Activated T-helper 1 cell treated with anti-CD3 and anti-CD28 coated beads, Interleukin-12 subunit alpha, Interleukin-12 subunit beta, Interleukin-2, Interleukin-4 antibody, amounts not matched to agents 30 ng/mL and 10 ng/mL and 1 ng/mL, durations not matched to agents 14 hours and 24 hours and 36 hours (primary cell): ENCODE measurements around the gene CD6. TPM values are rescaled to one million over a fixed set of nuclear protein-coding genes. Genes with fewer than 3 reads are reported as not detected.

Experiments used
- DNase-seq: peaks from one replicate; pipeline ENCODE4 v3.0.0; 2021; ENCODE audit warnings: low spot score
- H3K27ac Mint-ChIP-seq: one replicate; pipeline ENCODE4 v1.8.0; 2021; ENCODE audit warnings: mild to moderate bottlenecking, mixed read lengths
- H3K27me3 Mint-ChIP-seq: one replicate; pipeline ENCODE4 v1.8.0; 2022; ENCODE audit warnings: mild to moderate bottlenecking, moderate library complexity, mixed read lengths; ENCODE audit not compliant: insufficient read depth
- H3K36me3 Mint-ChIP-seq: one replicate; pipeline ENCODE4 v1.8.0; 2021; ENCODE audit warnings: low read depth, mixed read lengths
- H3K4me1 Mint-ChIP-seq: one replicate; pipeline ENCODE4 v1.8.0; 2021; ENCODE audit warnings: low read depth, mixed read lengths
- H3K4me3 Mint-ChIP-seq: one replicate; pipeline ENCODE4 v1.8.0; 2021; ENCODE audit warnings: mild to moderate bottlenecking, moderate library complexity, mixed read lengths
- H3K9me3 Mint-ChIP-seq: one replicate; pipeline ENCODE4 v1.8.0; 2021; ENCODE audit warnings: mixed read lengths
- intact Hi-C: fragments of 100-400 bp; cut with micrococcal nuclease; formaldehyde crosslinking; loops from one replicate; pipeline ENCODE4 v1.15.1; 2024
- total RNA-seq: library from RNA; stranded (reverse); gene quantifications from 2 replicates; pipeline ENCODE4 v1.2.3, GENCODE V29; 2022

CD6 gene
- total RNA-seq, 1 donor from 2014 or later: 411 TPM

DNA sequence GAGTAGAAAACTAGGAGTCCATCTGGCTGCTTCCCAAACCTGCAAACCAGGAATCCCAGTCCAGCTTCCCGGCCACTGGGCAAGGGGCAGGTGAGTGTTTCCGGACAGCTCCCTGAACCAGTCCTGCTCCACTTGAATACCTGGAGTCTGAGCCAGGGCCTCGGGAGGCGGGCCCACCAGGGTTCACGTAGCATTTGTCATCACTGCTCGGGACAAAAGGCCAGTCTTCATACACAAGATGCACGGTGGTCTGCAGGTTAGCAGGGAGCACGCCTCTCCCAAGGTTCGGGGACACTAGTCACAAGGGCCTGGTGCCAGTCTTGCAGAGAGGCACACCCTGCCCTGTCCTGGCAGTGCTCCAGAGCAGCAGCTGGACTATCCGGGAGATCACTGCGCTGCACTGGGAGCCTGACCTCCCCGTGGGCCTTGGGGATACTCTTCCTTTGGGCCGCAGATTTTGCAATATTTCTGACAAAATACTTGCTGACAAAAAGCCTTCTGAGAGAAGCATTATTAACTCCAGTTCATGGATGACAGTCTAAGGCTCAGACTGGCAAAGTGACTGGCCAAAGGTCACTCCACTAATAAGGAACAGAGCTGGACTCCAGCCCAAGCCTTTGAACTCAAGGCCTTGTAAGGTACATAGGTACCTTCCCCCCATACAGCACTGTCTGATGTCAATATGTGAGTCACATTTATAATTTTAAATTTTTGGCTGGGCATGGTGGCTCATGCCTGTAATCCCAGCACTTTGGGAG, 25.1 kb downstream of the CD6 start:
- H3K27me3 Mint-ChIP-seq: no peaks in the 10 kb centered on the region
- DNase-seq: no peak
- H3K4me3 Mint-ChIP-seq: no peak overlapping the region
- intact Hi-C loops: no loop called here
- no peak overlapping the region for H3K27ac Mint-ChIP-seq
- peaks cover 64% of the 10 kb centered on the region for H3K4me1 Mint-ChIP-seq
- peaks cover 50% of the 10 kb centered on the region for H3K36me3 Mint-ChIP-seq
- H3K9me3 Mint-ChIP-seq: no peaks in the 10 kb centered on the region

DNA sequence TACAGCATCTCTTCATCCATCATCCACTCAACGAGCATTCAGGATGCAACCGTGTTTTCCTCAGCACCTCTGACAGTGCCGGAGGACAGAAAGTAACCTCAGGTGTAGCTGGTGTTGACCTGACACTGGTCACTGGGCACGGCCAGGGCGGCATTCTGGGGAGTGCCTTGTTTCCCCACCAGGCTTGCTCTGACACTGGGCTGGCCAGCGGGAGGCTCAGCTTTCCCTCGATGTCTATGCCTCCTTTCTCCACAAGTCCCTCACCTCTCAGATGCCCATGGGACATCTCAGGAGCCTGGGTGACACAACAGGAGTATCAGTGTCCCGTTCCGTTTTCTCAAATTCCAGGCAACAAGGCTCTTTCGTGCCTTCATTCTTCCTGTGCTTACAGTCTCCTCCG, 28.9 kb downstream of the CD6 start:
- H3K4me3 Mint-ChIP-seq: no peak overlapping the region
- intact Hi-C loops: no loop called here
- no peaks in the 10 kb centered on the region for H3K9me3 Mint-ChIP-seq
- H3K27ac Mint-ChIP-seq: peak overlapping the region; percentile 58
- no peak for DNase-seq
- H3K4me1 Mint-ChIP-seq: peaks cover 72% of the 10 kb centered on the region
- no peaks in the 10 kb centered on the region for H3K27me3 Mint-ChIP-seq
- H3K36me3 Mint-ChIP-seq: peaks cover 50% of the 10 kb centered on the region

DNA sequence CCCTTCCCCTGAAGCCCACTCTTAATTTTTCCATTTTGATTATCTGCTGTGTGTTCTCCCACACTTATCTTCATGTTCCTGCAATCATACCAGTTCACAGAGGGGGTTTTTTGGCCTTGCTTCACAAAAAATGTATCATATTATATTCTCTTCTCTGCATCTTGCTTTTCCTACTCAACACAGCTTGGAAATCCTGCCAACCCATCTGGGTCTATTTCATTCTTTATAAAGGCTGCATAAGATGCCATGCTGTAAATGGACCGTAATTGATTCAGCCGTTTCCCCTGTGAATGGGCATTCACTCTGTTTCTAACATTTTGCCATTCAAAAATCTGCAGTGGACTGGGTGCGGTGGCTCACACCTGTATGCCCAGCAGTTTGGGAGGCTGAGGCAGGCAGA, 30.5 kb downstream of the CD6 start:
- Mint-ChIP-seq H3K36me3 (peaks cover 46% of the 10 kb centered on the region), H3K4me1 (peaks cover 78% of the 10 kb centered on the region), H3K9me3 (no peaks in the 10 kb centered on the region), H3K4me3 (peak overlapping the region; percentile 21), H3K27me3 (no peaks in the 10 kb centered on the region), H3K27ac (peak overlapping the region; percentile 73)
- intact Hi-C loops: no loop called here
- DNase-seq: no peak

DNA sequence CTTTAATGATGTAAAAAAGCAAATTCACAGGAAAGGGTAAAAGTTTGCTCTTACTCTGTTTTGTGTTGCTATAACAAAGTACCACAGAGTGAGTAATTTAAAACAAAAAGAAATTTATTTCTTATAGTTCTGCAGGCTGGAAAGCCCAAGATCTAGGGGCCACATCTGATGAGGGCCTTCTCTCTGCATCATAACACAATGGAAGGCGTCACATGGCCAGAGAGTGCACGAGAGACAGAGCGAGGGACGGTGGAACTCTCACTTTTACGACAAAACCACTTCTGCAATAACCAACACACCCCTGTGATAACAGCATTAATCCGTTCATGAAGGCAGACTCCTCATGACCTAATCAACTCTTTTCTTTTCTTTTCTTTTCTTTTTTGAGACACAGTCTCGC, 31.1 kb downstream of the CD6 start:
- Mint-ChIP-seq H3K27ac (peak overlapping the region; percentile 73), H3K9me3 (no peaks in the 10 kb centered on the region), H3K27me3 (no peaks in the 10 kb centered on the region), H3K36me3 (peaks cover 50% of the 10 kb centered on the region), H3K4me1 (peaks cover 83% of the 10 kb centered on the region), H3K4me3 (peak overlapping the region; percentile 57)
- intact Hi-C loops: no loop called here
- no peak for DNase-seq

DNA sequence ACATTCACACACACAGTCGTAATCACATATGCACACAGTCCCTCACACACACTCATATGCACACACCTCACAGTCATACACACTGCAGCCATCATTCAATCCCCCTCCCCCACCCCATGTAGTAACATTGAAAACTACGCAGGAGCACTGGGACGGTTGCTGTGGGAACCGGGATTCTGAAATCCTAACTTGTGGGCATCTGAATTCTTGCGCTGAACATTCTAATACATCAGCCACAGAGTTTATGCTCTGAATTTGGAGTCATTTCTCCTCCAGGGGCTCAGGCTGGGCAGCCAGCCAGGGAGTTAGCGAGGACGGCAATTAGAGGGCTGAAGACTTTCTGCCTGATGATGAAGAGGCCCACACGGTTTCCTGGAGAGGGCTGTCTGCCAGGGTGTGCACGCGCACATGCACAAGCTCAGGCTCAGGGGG, 32.7 kb downstream of the CD6 start:
- DNase-seq: no peak
- H3K36me3 Mint-ChIP-seq: peaks cover 52% of the 10 kb centered on the region
- H3K4me1 Mint-ChIP-seq: peaks cover 73% of the 10 kb centered on the region
- H3K27ac Mint-ChIP-seq: peak overlapping the region; percentile 87
- H3K27me3 Mint-ChIP-seq: no peaks in the 10 kb centered on the region
- peak overlapping the region; percentile 68 for H3K4me3 Mint-ChIP-seq
- intact Hi-C loops: loop anchor here (1.0 to 2.0 kb wide), 4 partner anchors 9 to 39 kb away; no protein-coding TSS in a partner anchor
- H3K9me3 Mint-ChIP-seq: no peaks in the 10 kb centered on the region

DNA sequence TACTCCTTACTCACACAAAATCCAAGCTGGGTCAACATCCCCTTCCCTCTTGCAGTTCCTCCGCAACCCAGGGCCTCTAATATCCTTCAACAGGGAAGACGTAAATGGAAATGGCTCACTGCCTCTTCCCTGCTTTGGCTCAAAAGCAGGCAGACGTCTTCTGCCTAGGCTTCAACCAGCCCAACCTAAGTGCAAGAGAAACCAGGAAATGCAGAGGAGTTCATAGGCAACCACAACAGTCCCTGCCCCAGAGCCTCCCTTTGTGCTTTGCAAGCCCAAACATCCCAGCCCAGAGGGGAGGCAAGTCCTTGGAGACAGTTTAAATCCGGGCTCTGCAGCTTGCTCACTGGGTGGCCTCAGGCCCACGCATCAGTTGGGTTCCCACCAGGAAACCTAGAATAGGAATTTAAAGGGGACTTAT, 33.3 kb downstream of the CD6 start:
- H3K9me3 Mint-ChIP-seq: no peaks in the 10 kb centered on the region
- DNase-seq: no peak
- H3K36me3 Mint-ChIP-seq: peaks cover 55% of the 10 kb centered on the region
- peak overlapping the region; percentile 87 for H3K27ac Mint-ChIP-seq
- intact Hi-C loops: loop anchor here (1.0 to 2.0 kb wide), 4 partner anchors 9 to 38 kb away; no protein-coding TSS in a partner anchor
- H3K4me3 Mint-ChIP-seq: peak overlapping the region; percentile 68
- no peaks in the 10 kb centered on the region for H3K27me3 Mint-ChIP-seq
- H3K4me1 Mint-ChIP-seq: peaks cover 74% of the 10 kb centered on the region

DNA sequence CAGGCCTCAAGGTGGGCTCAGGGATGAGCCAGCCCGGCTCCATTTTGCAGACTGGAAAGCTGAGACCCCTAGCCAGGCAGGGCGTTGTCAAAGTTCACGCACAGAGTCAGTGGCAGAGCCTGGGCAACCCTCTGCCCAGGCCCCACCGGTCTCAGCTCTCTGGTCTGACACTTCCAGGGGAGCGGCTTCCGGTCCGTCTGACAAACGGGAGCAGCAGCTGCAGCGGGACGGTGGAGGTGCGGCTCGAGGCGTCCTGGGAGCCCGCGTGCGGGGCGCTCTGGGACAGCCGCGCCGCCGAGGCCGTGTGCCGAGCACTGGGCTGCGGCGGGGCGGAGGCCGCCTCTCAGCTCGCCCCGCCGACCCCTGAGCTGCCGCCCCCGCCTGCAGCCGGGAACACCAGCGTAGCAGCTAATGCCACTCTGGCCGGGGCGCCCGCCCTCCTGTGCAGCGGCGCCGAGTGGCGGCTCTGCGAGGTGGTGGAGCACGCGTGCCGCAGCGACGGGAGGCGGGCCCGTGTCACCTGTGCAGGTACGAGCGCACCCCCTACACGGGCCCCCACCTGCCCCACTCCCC, 36.0 kb downstream of the CD6 start:
- Mint-ChIP-seq H3K4me3 (peak overlapping the region; percentile 37), H3K4me1 (peaks cover 72% of the 10 kb centered on the region), H3K27ac (peak overlapping the region; percentile 77), H3K9me3 (no peaks in the 10 kb centered on the region), H3K27me3 (no peaks in the 10 kb centered on the region), H3K36me3 (peaks cover 58% of the 10 kb centered on the region)
- intact Hi-C loops: no loop called here
- DNase-seq: no peak

DNA sequence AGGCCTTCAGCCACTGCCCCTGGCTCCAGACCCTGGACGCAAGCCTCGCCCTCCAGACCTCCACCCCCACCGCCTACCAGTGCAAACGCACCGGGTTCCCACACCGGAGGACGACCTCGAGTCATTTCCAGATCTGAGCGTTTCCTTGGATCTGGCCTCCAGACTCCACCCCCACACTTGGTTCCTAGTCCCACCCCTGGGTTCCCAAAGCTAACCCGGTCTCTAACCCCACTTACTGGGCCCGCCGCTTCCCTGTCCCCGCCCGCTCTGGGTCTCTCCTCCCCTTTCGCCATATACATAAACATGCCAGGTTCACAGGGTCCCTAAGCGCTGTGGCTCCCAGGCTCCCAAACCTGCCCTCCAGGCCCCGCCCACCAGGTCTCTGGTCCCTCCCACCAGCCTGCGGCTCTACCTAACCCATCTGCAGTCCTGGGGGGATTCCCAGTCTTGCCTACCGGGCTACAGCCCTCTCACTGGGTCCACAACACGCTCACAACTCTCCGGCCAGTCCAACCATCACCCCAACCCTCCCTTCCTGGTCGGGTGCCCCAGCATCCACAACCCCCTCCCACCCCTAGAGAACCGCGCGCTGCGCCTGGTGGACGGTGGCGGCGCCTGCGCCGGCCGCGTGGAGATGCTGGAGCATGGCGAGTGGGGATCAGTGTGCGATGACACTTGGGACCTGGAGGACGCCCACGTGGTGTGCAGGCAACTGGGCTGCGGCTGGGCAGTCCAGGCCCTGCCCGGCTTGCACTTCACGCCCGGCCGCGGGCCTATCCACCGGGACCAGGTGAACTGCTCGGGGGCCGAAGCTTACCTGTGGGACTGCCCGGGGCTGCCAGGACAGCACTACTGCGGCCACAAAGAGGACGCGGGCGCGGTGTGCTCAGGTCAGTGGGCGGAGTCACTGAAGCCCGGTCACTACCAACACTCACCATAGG, 36.7 kb downstream of the CD6 start:
- H3K4me1 Mint-ChIP-seq: peaks cover 73% of the 10 kb centered on the region
- H3K27ac Mint-ChIP-seq: peak overlapping the region; percentile 40
- H3K4me3 Mint-ChIP-seq: no peak overlapping the region
- H3K36me3 Mint-ChIP-seq: peaks cover 60% of the 10 kb centered on the region
- no peaks in the 10 kb centered on the region for H3K27me3 Mint-ChIP-seq
- DNase-seq: no peak
- intact Hi-C loops: no loop called here
- H3K9me3 Mint-ChIP-seq: no peaks in the 10 kb centered on the region

DNA sequence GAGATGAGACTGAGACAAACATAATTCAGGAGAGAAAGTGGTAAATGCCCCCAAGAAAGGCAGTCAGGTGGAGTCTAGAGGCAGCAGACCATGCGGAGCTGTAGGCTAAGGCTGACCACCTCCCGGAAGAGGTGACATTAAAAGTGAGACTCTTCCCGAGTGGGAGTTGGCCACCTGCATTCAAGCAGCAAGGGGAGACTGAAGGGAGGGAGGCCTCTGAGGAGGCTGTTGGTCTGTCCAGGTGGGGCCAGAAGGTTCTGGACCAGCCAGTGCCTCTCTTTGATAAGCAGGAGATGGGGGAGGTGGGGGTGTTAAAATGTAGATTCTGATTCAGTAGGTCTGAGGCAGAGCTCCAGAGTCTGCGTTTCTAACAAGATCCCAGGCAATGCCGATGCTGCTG, 37.5 kb downstream of the CD6 start:
- H3K27me3 Mint-ChIP-seq: no peaks in the 10 kb centered on the region
- no peak for DNase-seq
- no peak overlapping the region for H3K4me3 Mint-ChIP-seq
- peak overlapping the region; percentile 15 for H3K27ac Mint-ChIP-seq
- intact Hi-C loops: no loop called here
- H3K4me1 Mint-ChIP-seq: peaks cover 67% of the 10 kb centered on the region
- H3K9me3 Mint-ChIP-seq: no peaks in the 10 kb centered on the region
- H3K36me3 Mint-ChIP-seq: peaks cover 65% of the 10 kb centered on the region

DNA sequence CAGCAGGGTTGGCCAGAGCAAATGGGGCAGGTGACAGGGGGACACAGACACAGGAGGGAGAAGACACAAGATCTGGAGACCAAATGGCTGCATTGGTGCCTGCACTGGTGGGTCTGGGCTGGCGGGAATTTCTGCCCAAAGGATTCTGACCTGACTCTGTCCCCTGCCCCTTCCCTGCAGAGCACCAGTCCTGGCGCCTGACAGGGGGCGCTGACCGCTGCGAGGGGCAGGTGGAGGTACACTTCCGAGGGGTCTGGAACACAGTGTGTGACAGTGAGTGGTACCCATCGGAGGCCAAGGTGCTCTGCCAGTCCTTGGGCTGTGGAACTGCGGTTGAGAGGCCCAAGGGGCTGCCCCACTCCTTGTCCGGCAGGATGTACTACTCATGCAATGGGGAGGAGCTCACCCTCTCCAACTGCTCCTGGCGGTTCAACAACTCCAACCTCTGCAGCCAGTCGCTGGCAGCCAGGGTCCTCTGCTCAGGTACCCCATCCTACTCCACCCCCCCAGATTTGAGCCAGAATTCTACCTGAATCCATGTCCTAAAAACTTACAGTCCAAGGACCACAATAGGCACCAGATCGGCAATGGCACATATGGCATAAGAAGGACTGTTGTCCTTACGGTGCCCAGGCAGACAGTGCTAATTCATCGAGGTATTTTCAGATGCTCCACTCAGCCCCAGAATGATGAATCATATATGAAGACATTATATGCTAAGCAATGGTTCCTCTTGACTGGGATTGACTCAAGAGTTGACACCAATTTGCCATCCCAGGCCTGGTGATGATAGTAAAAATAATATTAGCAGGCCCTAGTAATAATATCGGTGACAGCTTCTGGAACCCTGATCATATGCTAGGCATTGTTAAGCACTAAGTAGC, 38.2 kb downstream of the CD6 start:
- peaks cover 61% of the 10 kb centered on the region for H3K4me1 Mint-ChIP-seq
- no peaks in the 10 kb centered on the region for H3K9me3 Mint-ChIP-seq
- intact Hi-C loops: no loop called here
- H3K27me3 Mint-ChIP-seq: no peaks in the 10 kb centered on the region
- no peak for DNase-seq
- H3K36me3 Mint-ChIP-seq: peaks cover 65% of the 10 kb centered on the region
- peak overlapping the region; percentile 61 for H3K4me3 Mint-ChIP-seq
- H3K27ac Mint-ChIP-seq: peak overlapping the region; percentile 55

DNA sequence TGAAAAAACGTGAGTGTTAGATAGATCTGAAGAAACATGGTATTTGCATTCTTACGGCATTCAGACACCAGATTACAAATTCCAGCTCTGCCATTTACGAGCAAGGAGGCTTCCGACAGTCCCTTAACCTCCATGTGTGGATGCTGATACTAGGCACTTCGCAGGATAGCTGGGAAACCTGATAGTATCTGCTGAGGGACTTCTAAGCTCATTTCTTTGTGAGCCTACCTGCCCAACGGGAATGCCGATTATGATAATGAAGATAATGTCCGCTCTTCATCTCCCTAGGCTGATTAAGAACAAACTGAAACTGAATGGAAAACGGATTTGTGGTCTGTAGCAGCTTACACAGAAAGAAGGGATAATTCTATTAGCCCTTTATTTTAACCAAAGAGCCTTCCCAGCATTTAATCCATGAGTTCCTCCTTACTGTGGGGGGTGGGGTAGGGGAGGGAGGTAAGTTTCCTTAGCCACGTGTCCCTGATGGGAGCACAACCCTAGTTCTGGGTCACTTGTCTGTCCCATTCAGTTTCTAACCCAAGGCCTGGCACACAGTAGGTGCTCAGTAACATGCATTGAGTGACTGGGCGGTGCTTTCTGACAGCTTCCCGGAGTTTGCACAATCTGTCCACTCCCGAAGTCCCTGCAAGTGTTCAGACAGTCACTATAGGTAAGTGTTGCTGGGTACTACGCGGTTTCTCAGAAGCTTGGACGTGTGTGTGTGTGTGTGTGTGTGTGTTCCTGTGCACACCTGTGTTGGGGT, 39.2 kb downstream of the CD6 start:
- peak overlapping the region; percentile 61 for H3K27ac Mint-ChIP-seq
- intact Hi-C loops: no loop called here
- H3K4me3 Mint-ChIP-seq: no peak overlapping the region
- H3K36me3 Mint-ChIP-seq: peaks cover 68% of the 10 kb centered on the region
- H3K27me3 Mint-ChIP-seq: no peaks in the 10 kb centered on the region
- H3K9me3 Mint-ChIP-seq: no peaks in the 10 kb centered on the region
- no peak for DNase-seq
- peaks cover 54% of the 10 kb centered on the region for H3K4me1 Mint-ChIP-seq
